Left renal pelvis (tissue), 4 donors: ENCODE measurements around the gene IFNA5. TPM values are rescaled to one million over a fixed set of nuclear protein-coding genes. Genes with fewer than 3 reads are reported as not detected.

Experiments
- DNase-seq, 4 donors: peaks; one replicate each; pipeline ENCODE4 v3.0.0-alpha.2; 2013; ENCODE audit warnings: low read depth in 4 of 4, low spot score in 3 of 4
- polyA plus RNA-seq, 4 donors: library from polyadenylated mRNA; unstranded; fragments of 120-200 nt; gene quantifications; one replicate each; pipeline ENCODE4 v1.2.1, GENCODE V29; 2013; ENCODE audit not compliant: insufficient read length in 4 of 4

IFNA5 gene
- polyA plus RNA-seq, 4 donors: not detected

GRCh38 chr9:21294904-21295538 is 10.1 kb downstream of the IFNA5 start:
- no peak for DNase-seq

- no peak for DNase-seq
Observed at GRCh38 chr9:21294364-21294774, 10.7 kb downstream of the IFNA5 start.

- no peak for DNase-seq
Observed at GRCh38 chr9:21289848-21290247, 15.3 kb downstream of the IFNA5 start.

GRCh38 chr9:21287280-21287679 is 17.8 kb downstream of the IFNA5 start:
- no peak for DNase-seq

- DNase-seq: no peak
Observed at GRCh38 chr9:21286659-21287058, 18.5 kb downstream of the IFNA5 start.

- DNase-seq: no peak
Observed at GRCh38 chr9:21286099-21286498, 19.0 kb downstream of the IFNA5 start.

GRCh38 chr9:21281275-21281674 is 23.8 kb downstream of the IFNA5 start:
- DNase-seq: no peak

- no peak for DNase-seq
Observed at GRCh38 chr9:21268347-21268657, 36.8 kb downstream of the IFNA5 start.

GRCh38 chr9:21267485-21268346 is 37.4 kb downstream of the IFNA5 start:
- no peak for DNase-seq

GRCh38 chr9:21266733-21267484 is 38.2 kb downstream of the IFNA5 start:
- DNase-seq: no peak

- DNase-seq: no peak
Observed at GRCh38 chr9:21265421-21266189, 39.5 kb downstream of the IFNA5 start.

GRCh38 chr9:21255538-21256212 is 49.4 kb downstream of the IFNA5 start:
- no peak for DNase-seq

Other genes starting within 250 kb of the IFNA5 start
- not detected for gene IFNB1, start 227.4 kb downstream of the IFNA5 start, polyA plus RNA-seq
- gene IFNW1, start 163.5 kb downstream of the IFNA5 start, polyA plus RNA-seq: not detected
- under 1 TPM in 1 of 4 donors, not detected in 3; 0.15 TPM for gene IFNA21, start 138.7 kb downstream of the IFNA5 start, polyA plus RNA-seq
- not detected for gene IFNA4, start 117.7 kb downstream of the IFNA5 start, polyA plus RNA-seq
- not detected for gene IFNA7, start 103.1 kb downstream of the IFNA5 start, polyA plus RNA-seq
- gene IFNA10, start 98.2 kb downstream of the IFNA5 start, polyA plus RNA-seq: not detected
- gene IFNA16, start 88.0 kb downstream of the IFNA5 start, polyA plus RNA-seq: not detected
- not detected for gene IFNA17, start 77.1 kb downstream of the IFNA5 start, polyA plus RNA-seq
- gene IFNA14, start 65.3 kb downstream of the IFNA5 start, polyA plus RNA-seq: not detected
- gene KLHL9, start 30.1 kb upstream of the IFNA5 start, polyA plus RNA-seq: 10 to 100 TPM; 46.3 to 62.3 (median 49.8) TPM
- gene IFNA6, start 45.6 kb upstream of the IFNA5 start, polyA plus RNA-seq: not detected
- gene IFNA13, start 62.7 kb upstream of the IFNA5 start, polyA plus RNA-seq: not detected
- gene IFNA2, start 80.1 kb upstream of the IFNA5 start, polyA plus RNA-seq: not detected
- not detected for gene IFNA8, start 103.8 kb upstream of the IFNA5 start, polyA plus RNA-seq
- gene IFNA1, start 135.1 kb upstream of the IFNA5 start, polyA plus RNA-seq: not detected
- gene IFNE, start 177.0 kb upstream of the IFNA5 start, polyA plus RNA-seq: under 1 TPM in 3 of 4 donors, not detected in 1; 0.19 to 0.47 (median 0.20) TPM